ENCODE measurements around the gene FXYD6. TPM values are rescaled to one million over a fixed set of nuclear protein-coding genes. Genes with fewer than 3 reads are reported as not detected.

The FXYD6 gene
- total and polyA plus RNA-seq, 9 of the 15 experiments (the other 6 are each of a cell fraction or from before 2014, with no cell fraction given) = 0.07 to 0.35 TPM; not detected in 7

DNA sequence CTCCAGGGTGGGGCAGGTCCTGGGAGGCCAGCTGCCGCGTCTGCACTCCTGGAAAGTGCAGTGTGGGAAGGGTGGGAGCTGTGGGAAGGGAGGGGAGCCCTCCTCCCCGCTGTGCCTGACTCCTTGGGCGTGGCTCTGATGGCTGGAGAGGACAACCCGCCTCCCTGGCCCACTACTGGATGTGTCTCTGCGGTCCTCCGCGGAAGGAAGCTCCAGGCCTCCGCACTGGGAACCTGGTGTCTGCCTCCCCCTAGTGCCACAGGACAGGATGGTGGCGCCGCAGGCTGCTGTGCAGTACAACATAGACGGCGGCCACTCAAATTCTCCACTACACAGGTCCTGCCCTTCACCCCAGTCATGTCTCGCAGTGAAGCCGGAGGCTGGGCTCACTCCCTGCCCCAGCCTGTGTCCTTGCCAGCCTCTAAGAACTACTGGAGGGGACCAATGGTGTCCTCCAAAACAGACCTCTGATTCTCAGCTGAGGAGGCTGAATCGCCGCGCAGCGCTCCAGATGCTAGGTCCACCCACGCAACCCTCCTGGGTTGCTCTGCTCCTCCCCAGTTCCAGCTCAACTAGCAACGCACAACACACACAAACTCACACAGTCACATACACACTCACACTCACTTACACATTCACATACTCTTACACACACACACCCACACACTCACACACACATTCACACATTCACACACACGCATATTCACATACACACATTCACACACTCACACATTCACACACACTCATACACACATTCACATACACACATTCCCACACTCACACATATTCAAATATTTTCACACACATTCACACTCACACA is 67.0 kb downstream of the FXYD6 start (continued):
- TF ChIP-seq BCLAF1 (IDR thresholded peaks at IDR 0.05; ENCODE audit: borderline replicate concordance in 1 of 2, control insufficient read depth in 1 of 2, low read depth in 2 of 2, low read length in 1 of 2) (peak in 1 of 2 experiments; percentile 63; a peak in 1 of 4 replicates), GTF2F1 (IDR thresholded peaks at IDR 0.05; ENCODE audit: low read depth, low read length) (no peak), NFYB (IDR thresholded peaks at IDR 0.05; ENCODE audit: extremely low read depth, insufficient read length) (no peak), PCBP1 (IDR thresholded peaks at IDR 0.05; ENCODE audit: low read depth, low read length, poor library complexity, severe bottlenecking) (no peak), STAT5A (IDR thresholded peaks at IDR 0.05; ENCODE audit: borderline replicate concordance, low read length) (no peak), BRCA1 (IDR thresholded peaks at IDR 0.05) (no peak), BRCA1 (CRISPR knock-in tag; IDR thresholded peaks at IDR 0.05) (no peak), C11orf30 (IDR thresholded peaks at IDR 0.05; ENCODE audit: low read depth) (no peak), SETDB1 (IDR thresholded peaks at IDR 0.05; ENCODE audit: low read length) (no peak), SRSF1 (IDR thresholded peaks at IDR 0.05; ENCODE audit: low read depth, low read length) (no peak)
- TF ChIP-seq, protein P1, sequence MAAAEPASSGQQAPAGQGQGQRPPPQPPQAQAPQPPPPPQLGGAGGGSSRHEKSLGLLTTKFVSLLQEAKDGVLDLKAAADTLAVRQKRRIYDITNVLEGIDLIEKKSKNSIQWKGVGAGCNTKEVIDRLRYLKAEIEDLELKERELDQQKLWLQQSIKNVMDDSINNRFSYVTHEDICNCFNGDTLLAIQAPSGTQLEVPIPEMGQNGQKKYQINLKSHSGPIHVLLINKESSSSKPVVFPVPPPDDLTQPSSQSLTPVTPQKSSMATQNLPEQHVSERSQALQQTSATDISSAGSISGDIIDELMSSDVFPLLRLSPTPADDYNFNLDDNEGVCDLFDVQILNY (CRISPR knock-in tag; IDR thresholded peaks at IDR 0.05) = no peak
- TF ChIP-seq, protein P2, sequence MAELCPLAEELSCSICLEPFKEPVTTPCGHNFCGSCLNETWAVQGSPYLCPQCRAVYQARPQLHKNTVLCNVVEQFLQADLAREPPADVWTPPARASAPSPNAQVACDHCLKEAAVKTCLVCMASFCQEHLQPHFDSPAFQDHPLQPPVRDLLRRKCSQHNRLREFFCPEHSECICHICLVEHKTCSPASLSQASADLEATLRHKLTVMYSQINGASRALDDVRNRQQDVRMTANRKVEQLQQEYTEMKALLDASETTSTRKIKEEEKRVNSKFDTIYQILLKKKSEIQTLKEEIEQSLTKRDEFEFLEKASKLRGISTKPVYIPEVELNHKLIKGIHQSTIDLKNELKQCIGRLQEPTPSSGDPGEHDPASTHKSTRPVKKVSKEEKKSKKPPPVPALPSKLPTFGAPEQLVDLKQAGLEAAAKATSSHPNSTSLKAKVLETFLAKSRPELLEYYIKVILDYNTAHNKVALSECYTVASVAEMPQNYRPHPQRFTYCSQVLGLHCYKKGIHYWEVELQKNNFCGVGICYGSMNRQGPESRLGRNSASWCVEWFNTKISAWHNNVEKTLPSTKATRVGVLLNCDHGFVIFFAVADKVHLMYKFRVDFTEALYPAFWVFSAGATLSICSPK (IDR thresholded peaks at IDR 0.05; ENCODE audit: borderline replicate concordance) = peak; percentile 89; the same call in 1 of the 2 replicates
- TF ChIP-seq, protein P3, sequence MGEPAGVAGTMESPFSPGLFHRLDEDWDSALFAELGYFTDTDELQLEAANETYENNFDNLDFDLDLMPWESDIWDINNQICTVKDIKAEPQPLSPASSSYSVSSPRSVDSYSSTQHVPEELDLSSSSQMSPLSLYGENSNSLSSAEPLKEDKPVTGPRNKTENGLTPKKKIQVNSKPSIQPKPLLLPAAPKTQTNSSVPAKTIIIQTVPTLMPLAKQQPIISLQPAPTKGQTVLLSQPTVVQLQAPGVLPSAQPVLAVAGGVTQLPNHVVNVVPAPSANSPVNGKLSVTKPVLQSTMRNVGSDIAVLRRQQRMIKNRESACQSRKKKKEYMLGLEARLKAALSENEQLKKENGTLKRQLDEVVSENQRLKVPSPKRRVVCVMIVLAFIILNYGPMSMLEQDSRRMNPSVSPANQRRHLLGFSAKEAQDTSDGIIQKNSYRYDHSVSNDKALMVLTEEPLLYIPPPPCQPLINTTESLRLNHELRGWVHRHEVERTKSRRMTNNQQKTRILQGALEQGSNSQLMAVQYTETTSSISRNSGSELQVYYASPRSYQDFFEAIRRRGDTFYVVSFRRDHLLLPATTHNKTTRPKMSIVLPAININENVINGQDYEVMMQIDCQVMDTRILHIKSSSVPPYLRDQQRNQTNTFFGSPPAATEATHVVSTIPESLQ (CRISPR knock-in tag; IDR thresholded peaks at IDR 0.05) = no peak

All from K562 (cell line).